ENCODE results near the gene TEX38. TPM values are rescaled to one million over a fixed set of nuclear protein-coding genes. Genes with fewer than 3 reads are reported as not detected.

Gene TEX38
- total RNA-seq, 2 experiments from 2014 or later: not detected

Other genes with a start within 250 kb of the TEX38 start
- gene DMBX1, start 182.0 kb upstream of the TEX38 start, total RNA-seq: under 1 TPM in 1 of 2 experiments, not detected in 1; 0.15 TPM
- gene KNCN, start 120.2 kb upstream of the TEX38 start, total RNA-seq: not detected
- 10 to 100 TPM; 70.6 to 78.6 TPM for gene MKNK1, start 67.6 kb upstream of the TEX38 start, total RNA-seq
- gene MOB3C, start 55.0 kb upstream of the TEX38 start, total RNA-seq: 10 to 100 TPM; 18.3 to 20.7 TPM
- 10 to 100 TPM; 44.2 to 44.3 TPM for gene ATPAF1, start 3.5 kb upstream of the TEX38 start, total RNA-seq
- gene EFCAB14, start 47.3 kb downstream of the TEX38 start, total RNA-seq: 10 to 100 TPM; 79.2 to 79.4 TPM
- not detected for gene CYP4B1, start 127.2 kb downstream of the TEX38 start, total RNA-seq